Endodermal cell (in vitro differentiated cells): ENCODE results near the gene RAB29. TPM values are rescaled to one million over a fixed set of nuclear protein-coding genes. Genes with fewer than 3 reads are reported as not detected.

ENCODE experiments used
- DNase-seq: peaks from one replicate; pipeline ENCODE4 v3.0.0-alpha.2; 2017
- H3K27ac ChIP-seq: 2 replicates; pipeline ENCODE4 v1.5.1; 2013; ENCODE audit warnings: mild to moderate bottlenecking, low read depth, low read length, moderate library complexity
- H3K27me3 ChIP-seq: 2 replicates; pipeline ENCODE4 v1.6.1; 2013; ENCODE audit warnings: mild to moderate bottlenecking, low read length, moderate library complexity; ENCODE audit not compliant: insufficient read depth, control insufficient read depth, poor library complexity, severe bottlenecking
- H3K36me3 ChIP-seq: 2 replicates; pipeline ENCODE4 v1.7.0; 2013; ENCODE audit warnings: mild to moderate bottlenecking, low read length, moderate library complexity; ENCODE audit not compliant: control insufficient read depth, insufficient read depth
- H3K4me1 ChIP-seq: one replicate; pipeline ENCODE4 v1.7.0; 2013; ENCODE audit warnings: low read length; ENCODE audit not compliant: control insufficient read depth, insufficient read depth
- H3K4me3 ChIP-seq: 2 replicates; pipeline ENCODE4 v1.5.1; 2013; ENCODE audit warnings: mild to moderate bottlenecking, low read length, moderate library complexity
- H3K9ac ChIP-seq: 2 replicates; pipeline ENCODE4 v1.6.1; 2013; ENCODE audit warnings: mild to moderate bottlenecking, low read length, moderate library complexity; ENCODE audit not compliant: poor library complexity, severe bottlenecking; ENCODE audit errors: extremely low read depth
- H3K9me3 ChIP-seq: 2 replicates; pipeline ENCODE4 v1.6.1; 2013; ENCODE audit warnings: mild to moderate bottlenecking, low read length, moderate library complexity; ENCODE audit not compliant: control insufficient read depth
- H3K27ac Mint-ChIP-seq: 2 replicates; pipeline ENCODE4 v1.8.0; 2020; ENCODE audit warnings: mixed read lengths
- H3K27me3 Mint-ChIP-seq: 2 replicates; pipeline ENCODE4 v1.8.0; 2021; ENCODE audit warnings: mild to moderate bottlenecking, mixed read lengths; ENCODE audit not compliant: insufficient read depth
- H3K36me3 Mint-ChIP-seq: 2 replicates; pipeline ENCODE4 v1.8.0; 2020; ENCODE audit warnings: low read depth, mixed read lengths
- H3K4me1 Mint-ChIP-seq: 2 replicates; pipeline ENCODE4 v1.8.0; 2020; ENCODE audit warnings: mixed read lengths
- H3K4me3 Mint-ChIP-seq: 2 replicates; pipeline ENCODE4 v1.8.0; 2020; ENCODE audit warnings: mild to moderate bottlenecking, moderate library complexity, mixed read lengths
- H3K9me3 Mint-ChIP-seq: 2 replicates; pipeline ENCODE4 v1.8.0; 2020; ENCODE audit warnings: mild to moderate bottlenecking, mixed read lengths
- CTCF ChIP-seq: fragments of 200-600 bp; sonication (generic); conservative IDR thresholded peaks from 2 replicates; pipeline ENCODE4 v1.5.0; 2021; ENCODE audit warnings: antibody characterized with exemption, mild to moderate bottlenecking
- WGBS, 2 experiments: methylation state at CpG; one replicate each; pipeline versions ENCODE4 v1.1.5 to v1.1.7; 2013; ENCODE audit warnings: missing lambda C conversion rate in 2 of 2, mixed read lengths in 1 of 2; ENCODE audit not compliant: insufficient coverage in 1 of 2, insufficient read length in 1 of 2; 5-methylcytosine and 5-hydroxymethylcytosine counted together
- total RNA-seq, 2 donors: library from RNA; stranded (reverse); fragmentation: NEBNext Ultra II Directional in 1 of 2; extraction: Animal tissue kit (Norgen Biotek cat#: 25700) in 1 of 2; gene quantifications; 2 replicates in 1 of 2; 3 replicates in 1 of 2; pipeline ENCODE4 v1.2.1, GENCODE V29; 2021

The RAB29 gene
- total RNA-seq, 2 donors from 2014 or later = 5.7 to 7.2 TPM

GRCh38 chr1:205822397-205822796 is 47.1 kb upstream of the RAB29 start:
- peaks cover 6% of the 10 kb centered on the region for H3K9me3 Mint-ChIP-seq
- peaks cover 18% of the 10 kb centered on the region for H3K4me1 Mint-ChIP-seq
- Histone ChIP-seq H3K4me1 (peaks cover 8% of the 10 kb centered on the region), H3K27me3 (no peaks in the 10 kb centered on the region), H3K4me3 (no peak overlapping the region), H3K9ac (no peak overlapping the region), H3K9me3 (no peaks in the 10 kb centered on the region), H3K36me3 (no peaks in the 10 kb centered on the region), H3K27ac (no peak overlapping the region)
- no peaks in the 10 kb centered on the region for H3K36me3 Mint-ChIP-seq
- no peak for DNase-seq
- peaks cover 2% of the 10 kb centered on the region for H3K27me3 Mint-ChIP-seq
- TF ChIP-seq CTCF = no peak
- H3K4me3 Mint-ChIP-seq = no peak overlapping the region
- WGBS, 2 experiments = no CpG with 5 or more reads among the region's 2 CpGs
- no peak overlapping the region for H3K27ac Mint-ChIP-seq

DNA sequence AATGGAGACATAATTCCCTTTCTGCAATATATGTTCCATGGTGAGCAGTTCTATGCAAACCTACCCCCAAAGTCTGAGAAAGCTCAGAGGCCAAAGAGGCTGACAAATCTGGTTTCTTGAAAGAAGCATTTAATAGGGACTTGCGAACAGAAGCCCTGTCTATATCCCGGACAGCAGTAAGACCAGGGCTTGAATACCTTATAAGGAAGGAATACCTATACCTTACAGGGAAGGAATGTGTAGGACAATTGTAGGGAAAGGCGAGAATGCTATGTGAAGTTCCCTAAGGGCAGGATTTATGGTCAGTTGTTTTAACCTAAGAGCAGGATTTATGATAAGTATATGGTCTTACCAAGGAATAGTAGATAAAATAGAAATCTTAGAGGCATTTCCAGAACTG is 42.7 kb upstream of the RAB29 start:
- Histone ChIP-seq H3K36me3 (no peaks in the 10 kb centered on the region), H3K27ac (no peak overlapping the region), H3K9ac (no peak overlapping the region), H3K9me3 (no peaks in the 10 kb centered on the region), H3K4me3 (no peak overlapping the region), H3K27me3 (peaks cover 8% of the 10 kb centered on the region), H3K4me1 (no peaks in the 10 kb centered on the region)
- no peak overlapping the region for H3K4me3 Mint-ChIP-seq
- no peaks in the 10 kb centered on the region for H3K36me3 Mint-ChIP-seq
- 83 to 94% methylated on average over 3 of the region's 3 CpGs for WGBS, 2 experiments
- H3K27me3 Mint-ChIP-seq = peaks cover 17% of the 10 kb centered on the region
- H3K9me3 Mint-ChIP-seq = no peaks in the 10 kb centered on the region
- TF ChIP-seq CTCF = no peak
- peaks cover 10% of the 10 kb centered on the region for H3K4me1 Mint-ChIP-seq
- DNase-seq = no peak
- no peak overlapping the region for H3K27ac Mint-ChIP-seq

DNA sequence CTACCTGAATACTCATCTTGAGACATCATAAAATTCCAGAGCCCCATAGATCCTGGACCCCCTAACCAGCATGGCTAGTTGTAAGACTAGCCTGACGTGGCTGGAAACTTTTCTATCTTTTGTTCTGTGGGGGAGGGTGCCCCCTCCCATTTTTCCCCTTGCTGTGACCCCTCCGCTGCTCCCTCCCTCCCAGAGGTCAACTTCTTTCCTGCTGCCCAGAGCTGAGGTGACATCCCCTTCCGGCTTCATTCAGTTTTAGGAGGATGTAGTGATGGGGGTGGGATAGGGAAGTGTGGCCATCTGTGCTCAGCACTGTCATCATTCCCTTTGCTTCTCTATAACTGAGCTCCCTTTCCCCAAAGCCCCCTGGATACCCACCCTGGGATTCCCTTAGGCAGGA is 42.1 kb upstream of the RAB29 start:
- Histone ChIP-seq H3K9ac (no peak overlapping the region), H3K27me3 (peaks cover 8% of the 10 kb centered on the region), H3K4me3 (no peak overlapping the region), H3K36me3 (no peaks in the 10 kb centered on the region), H3K9me3 (no peaks in the 10 kb centered on the region), H3K4me1 (no peaks in the 10 kb centered on the region), H3K27ac (no peak overlapping the region)
- H3K36me3 Mint-ChIP-seq = no peaks in the 10 kb centered on the region
- H3K27ac Mint-ChIP-seq = no peak overlapping the region
- TF ChIP-seq CTCF = no peak
- WGBS, 2 experiments = 88 to 100% methylated on average over 1 to 2 of the region's 3 CpGs
- peaks cover 11% of the 10 kb centered on the region for H3K4me1 Mint-ChIP-seq
- H3K9me3 Mint-ChIP-seq = no peaks in the 10 kb centered on the region
- peaks cover 17% of the 10 kb centered on the region for H3K27me3 Mint-ChIP-seq
- no peak for DNase-seq
- no peak overlapping the region for H3K4me3 Mint-ChIP-seq
